HPDE6-E6E7 (cell line): ENCODE data around the gene CHCHD2.
"Not testable (repeated sequence)": the region's sequence is repeated elsewhere in the genome, so short reads cannot be mapped to it uniquely, and the experiment has no call there.

ENCODE experiments used
- DNase-seq: peaks from one replicate; pipeline ENCODE4 v3.0.0; 2011; ENCODE audit warnings: missing footprints; ENCODE audit errors: extremely low spot score

Gene CHCHD2

DNA sequence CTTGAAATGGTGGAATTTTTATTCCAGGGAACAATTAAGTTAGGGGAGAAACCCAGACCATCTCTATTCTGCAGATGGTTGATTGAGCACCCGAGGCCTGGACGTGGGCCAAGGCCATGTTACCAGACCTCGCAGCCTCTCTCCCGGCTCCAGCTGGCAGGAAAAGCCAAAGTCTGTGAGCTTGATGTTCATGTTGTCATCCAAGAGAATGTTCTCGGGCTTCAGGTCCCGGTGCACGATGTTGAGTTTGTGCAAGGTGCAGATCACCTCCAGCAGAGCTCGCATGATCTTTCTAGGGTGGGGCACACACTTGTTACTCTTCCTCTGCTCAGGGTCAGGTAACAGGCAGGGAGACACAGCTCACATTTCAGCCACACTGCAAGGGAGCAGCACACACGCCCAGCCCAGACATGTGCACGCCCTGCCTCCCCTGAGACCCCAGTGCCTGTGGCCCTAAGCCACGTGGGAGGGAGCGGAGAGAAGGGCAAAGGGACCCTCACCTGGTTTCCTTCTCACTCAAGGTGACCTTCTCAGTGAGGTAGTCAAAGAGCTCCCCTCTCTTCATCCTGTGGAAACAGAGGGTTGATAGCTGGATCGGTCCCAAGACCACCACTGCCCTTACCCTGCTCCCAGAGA, 23.0 kb downstream of the CHCHD2 start:
- no peak for DNase-seq

DNA sequence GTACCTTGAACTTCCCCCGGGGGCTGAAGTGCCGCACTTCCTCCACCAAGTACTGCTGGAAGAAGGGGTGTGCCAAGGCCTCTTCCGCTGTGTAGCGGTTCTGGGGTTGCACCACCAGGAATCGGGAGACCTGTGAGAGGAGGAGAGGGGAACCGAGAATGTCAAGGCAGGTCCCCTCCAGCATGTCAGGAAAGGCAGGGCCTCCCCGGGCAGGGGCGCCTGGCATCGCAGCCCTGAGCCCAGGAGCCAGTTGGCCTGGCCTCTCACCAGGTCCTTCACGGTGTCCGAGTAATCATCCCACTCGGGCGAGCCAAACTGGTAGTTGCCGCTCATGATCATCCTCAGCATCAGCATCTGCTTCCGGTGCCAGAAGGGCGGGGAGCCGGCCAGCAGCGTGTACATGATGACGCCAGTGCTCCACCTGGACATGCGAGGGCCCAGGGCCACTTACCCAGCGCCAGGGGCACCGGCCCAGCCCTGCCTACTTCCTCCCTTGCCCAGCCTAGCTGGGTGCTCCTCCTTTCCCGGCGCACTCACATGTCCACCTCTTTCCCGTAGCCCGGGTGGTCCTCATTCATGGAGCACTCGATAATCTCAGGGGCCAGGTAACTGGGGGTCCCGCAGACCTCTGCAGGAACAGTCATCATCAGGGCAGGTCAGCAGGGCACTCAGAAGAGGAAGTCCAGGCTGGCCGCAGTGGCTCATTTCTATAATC, 24.5 kb downstream of the CHCHD2 start:
- DNase-seq: no peak

DNA sequence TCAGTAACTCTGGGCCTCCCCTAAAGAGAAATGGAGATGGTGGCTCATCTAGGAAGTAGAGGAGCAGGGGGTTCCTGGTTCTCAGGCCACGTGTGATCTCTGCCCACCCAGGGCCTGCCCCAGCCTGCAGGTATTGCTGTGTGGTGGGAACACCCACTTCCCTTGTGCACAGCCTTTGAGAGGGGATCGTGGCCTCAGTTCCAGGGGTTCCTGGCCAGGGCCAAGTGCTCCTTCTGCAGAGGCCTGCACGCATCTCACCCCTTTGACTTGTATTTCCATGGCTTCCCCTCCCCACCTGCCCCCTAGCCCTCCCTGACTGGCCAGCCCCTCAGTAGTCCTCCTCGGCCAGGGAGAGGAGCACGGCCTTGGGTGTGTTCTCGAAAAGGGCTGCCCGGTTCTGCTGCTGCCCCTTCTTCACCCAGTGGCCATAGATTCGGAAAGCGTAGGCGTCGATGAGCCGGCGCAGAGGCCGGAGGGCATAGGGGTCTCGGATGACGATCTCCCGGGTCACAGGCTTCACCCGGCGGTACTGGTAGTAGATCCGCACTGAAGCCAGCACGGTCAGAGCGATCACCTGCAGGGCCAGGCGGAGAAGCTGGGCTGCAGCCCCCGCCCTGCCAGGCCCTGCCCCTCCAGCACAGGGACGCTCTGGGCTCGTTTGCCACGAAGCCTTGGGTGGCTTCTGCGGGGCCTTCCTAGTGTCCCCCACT, 25.4 kb downstream of the CHCHD2 start:
- DNase-seq: not testable (repeated sequence)

DNA sequence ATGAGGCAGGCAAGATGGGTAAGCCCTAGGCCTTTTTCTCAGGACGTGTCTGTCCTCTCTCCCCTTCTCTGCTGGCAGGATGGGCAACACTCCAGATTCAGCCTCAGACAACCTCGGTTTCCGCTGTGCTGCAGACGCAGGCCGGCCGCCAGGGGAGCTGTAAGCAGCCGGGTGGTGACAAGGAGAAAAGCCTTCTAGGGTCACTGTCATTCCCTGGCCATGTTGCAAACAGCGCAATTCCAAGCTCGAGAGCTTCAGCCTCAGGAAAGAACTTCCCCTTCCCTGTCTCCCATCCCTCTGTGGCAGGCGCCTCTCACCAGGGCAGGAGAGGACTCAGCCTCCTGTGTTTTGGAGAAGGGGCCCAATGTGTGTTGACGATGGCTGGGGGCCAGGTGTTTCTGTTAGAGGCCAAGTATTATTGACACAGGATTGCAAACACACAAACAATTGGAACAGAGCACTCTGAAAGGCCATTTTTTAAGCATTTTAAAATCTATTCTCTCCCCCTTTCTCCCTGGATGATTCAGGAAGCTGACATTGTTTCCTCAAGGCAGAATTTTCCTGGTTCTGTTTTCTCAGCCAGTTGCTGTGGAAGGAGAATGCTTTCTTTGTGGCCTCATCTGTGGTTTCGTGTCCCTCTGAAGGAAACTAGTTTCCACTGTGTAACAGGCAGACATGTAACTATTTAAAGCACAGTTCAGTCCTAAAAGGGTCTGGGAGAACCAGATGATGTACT, 26.7 kb downstream of the CHCHD2 start:
- no peak for DNase-seq

DNA sequence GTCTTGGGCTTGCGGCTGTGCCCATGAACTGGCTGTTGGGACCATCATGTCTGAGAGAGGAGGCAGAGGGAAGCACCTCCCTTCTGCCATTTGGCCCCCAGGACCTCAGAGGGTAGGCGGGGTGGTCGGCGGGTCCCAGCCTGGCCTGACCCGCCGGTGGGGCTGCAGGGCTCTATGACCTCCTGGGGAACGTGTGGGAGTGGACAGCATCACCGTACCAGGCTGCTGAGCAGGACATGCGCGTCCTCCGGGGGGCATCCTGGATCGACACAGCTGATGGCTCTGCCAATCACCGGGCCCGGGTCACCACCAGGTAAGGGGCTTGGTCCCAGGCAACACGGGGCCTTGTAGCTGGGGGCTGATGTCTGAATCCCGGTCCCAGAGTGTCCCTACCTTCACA, 28.1 kb downstream of the CHCHD2 start:
- DNase-seq: no peak

DNA sequence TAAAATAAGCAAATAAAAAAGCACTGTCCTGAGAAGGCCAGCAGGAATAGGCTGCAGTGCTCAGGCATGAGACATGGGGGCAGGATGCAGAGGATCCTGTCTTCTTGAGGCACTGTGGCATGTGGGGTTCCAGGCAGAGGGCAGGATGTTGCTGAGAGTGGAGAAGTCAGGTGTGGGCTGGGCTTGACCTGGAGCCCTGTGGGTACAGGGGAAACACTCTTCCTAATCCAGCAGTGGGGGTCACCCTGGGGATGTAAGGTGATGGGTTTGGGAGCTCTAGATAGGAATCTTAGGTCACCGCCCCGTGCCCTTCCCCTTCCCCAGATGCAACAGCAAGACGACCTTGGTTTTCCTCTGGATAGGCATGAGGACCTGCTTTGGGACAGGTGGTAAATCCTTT, 28.6 kb downstream of the CHCHD2 start:
- no peak for DNase-seq

DNA sequence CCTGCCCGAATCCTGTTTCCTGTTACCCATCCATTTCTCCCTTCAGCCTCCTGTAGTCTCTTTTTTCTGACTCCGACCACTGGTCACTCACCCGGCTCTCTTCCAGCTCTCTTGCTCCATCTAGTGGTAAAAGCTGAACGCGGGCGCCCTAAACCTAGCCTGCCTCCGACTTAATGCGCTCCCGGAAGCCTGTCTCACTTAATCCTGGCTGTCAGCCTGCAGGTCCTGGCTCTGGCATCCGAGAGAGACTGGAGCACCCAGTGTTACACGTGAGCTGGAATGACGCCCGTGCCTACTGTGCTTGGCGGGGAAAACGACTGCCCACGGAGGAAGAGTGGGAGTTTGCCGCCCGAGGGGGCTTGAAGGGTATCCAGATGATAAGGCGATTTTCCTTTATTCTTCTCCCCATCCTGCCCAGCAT, 31.9 kb downstream of the CHCHD2 start:
- DNase-seq: peak; percentile 78

DNA sequence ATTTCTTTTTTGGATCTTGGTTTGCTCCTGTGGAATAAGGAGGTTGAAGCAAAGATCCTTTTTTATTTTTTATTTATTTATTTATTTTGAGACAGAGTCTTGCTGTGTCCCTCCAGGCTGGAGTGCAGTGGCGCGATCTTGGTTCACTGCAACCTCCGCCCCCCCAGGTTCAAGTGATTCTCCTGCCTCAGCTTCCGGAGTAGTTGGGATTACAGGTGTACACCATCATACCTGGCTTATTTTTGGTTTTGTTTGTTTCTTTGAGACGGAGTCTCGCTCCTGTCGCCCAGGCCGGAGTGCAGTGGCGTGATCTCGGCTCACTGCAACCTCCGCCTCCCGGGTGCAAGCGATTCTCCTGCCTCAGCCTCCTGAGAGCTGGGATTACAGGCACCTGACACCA, 39.9 kb downstream of the CHCHD2 start:
- not testable (repeated sequence) for DNase-seq

DNA sequence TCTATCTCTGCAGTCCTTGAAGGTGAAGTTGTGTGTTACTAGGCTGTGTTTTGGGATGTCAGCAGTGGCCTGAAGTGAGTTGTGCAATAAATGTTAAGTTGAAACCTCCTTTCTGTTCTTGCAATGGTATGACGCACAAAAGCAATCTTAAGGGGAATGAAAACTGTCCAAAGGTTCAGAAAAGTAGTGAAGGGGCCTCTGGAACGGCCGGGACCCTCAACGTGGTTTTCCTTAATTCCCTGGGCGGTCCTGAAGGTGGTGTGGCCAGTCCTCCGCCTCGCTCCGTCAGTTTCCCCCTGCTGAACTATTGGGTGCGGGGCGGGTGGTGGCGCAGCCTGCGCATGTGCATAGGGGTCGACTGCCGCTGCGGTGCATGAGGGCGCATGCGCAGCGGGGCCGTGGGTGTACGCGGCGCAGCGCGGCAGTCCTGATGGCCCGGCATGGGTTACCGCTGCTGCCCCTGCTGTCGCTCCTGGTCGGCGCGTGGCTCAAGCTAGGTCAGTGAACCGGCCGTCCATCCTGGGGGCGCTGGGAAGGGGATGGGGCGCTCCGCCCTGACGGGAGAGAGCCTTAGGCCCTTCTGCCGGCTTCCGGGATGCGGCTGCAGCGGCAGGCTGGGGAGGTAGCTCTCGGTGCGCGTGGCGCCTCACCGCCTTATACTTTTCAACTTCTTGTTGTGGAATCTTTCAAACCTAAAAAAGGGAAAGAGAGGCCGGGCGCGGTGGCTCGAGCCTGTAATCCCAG, 42.2 kb downstream of the CHCHD2 start, which contains the start of gene SUMF2:
Gene SUMF2 (plus strand): TSS at position 405 of the 744 bp plus-strand sequence. CDS start 26 bp downstream, at position 431.
- DNase-seq: peak; percentile 99

DNA sequence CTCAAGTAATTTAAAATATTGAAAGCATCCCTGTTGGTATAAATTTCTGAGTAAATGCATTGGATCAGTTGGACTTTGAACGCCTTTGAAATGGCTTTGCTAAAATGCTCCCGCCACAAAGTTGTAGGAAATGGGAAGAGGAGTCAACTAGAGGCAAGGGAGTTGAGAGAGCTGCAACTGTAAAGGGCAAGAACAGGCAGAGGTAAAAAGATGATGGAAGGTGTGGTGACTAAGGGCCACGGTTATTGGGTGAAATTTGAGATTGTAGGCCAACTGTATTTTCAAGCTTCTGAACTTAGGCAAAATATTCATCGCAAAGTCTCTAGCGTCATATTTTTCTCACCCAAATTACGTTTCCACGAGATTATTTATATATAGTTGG, 42.8 kb downstream of the CHCHD2 start:
- DNase-seq: no peak

DNA sequence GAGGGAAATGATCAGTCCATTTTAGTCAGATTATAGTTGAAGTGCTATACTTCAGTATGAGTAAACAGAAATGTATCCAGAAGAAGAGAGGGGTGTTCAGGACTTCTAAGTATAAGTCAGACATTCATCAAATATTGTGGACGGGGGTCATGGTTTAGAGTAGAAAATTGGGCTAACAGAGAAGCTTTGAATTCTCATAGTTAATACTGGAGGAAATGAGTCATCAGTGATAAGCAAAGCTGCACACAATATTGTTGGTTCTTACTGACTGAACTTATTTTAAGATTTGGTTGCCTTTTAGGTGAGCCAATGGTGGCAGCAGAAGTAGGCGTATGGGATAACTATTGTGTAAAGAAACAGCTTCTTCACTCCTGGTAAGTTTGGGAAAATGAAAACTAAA, 43.9 kb downstream of the CHCHD2 start:
- no peak for DNase-seq

DNA sequence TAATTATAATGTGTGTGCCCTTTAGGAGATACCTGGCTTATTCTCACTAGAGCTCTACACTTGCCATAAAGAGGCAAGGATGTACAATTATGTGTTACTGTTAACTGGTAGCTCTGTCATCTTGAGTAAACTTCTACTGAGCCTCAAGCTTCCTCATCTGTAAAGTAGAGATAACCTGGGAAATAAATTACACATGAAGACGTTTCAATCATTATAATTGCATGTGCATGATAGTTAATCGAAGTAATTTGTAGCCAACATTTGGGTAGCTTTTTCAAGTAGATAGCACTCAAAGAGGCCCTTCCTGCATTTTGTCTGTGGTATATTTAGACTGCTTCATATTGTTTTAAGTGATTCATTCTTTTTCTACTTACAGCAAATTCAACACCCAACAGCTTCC, 52.3 kb downstream of the CHCHD2 start:
- DNase-seq: no peak

DNA sequence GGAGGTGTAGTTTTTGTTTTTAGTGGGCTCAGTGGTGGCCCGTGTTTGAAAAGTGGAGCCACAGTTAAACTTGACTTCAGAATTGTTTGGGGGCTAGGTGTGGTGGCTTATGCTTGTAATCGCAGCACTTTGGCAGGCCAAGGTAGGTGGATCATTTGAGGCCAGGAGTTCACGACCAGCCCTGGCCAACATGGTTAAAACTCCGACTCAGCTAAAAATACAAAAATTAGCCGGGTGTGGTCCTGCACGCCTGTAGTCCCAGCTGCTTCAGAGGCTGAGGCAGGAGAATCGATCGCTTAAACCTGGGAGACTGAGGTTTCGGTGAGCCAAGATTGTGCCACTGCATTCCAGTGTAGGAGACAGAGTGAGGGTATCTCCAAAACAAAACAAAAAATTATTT, 52.9 kb downstream of the CHCHD2 start:
- no peak for DNase-seq
